Body of pancreas (tissue), 4 donors: Measurements from ENCODE around the gene MMP17. TPM values are rescaled to one million over a fixed set of nuclear protein-coding genes. Genes with fewer than 3 reads are reported as not detected.

ENCODE experiments used
- ATAC-seq: fragments of 150-250 bp; one replicate; pipeline ENCODE4 v1.9.1; 2016
- DNase-seq, 4 donors: peaks; one replicate each; pipeline ENCODE4 v3.0.0-alpha.2; 2019
- H3K27ac ChIP-seq, 4 donors: fragments of 200-600 bp; sonication (generic); 1 replicate in 3 of 4; 2 replicates in 1 of 4; pipeline versions ENCODE4 v1.5.1 to v1.6.1; 2016 to 2019; ENCODE audit warnings: mild to moderate bottlenecking in 1 of 4, mixed read lengths in 1 of 4, moderate library complexity in 1 of 4
- H3K27me3 ChIP-seq, 2 donors: fragments of 200-600 bp; sonication (generic); one replicate each; pipeline ENCODE4 v1.6.0; 2016; ENCODE audit warnings: mild to moderate bottlenecking in 1 of 2
- H3K36me3 ChIP-seq, 2 donors: fragments of 200-600 bp; sonication (generic); replicated peaks in 1 of 2; 2 replicates each; pipeline ENCODE4 v1.5.1; 2016; ENCODE audit warnings: low read depth in 2 of 2; ENCODE audit not compliant: insufficient read depth in 1 of 2
- H3K4me1 ChIP-seq: fragments of 200-600 bp; sonication (generic); one replicate; pipeline ENCODE4 v1.6.0; 2016
- H3K4me3 ChIP-seq, 2 donors: fragments of 200-600 bp; sonication (generic); 1 replicate in 1 of 2; 2 replicates in 1 of 2; pipeline ENCODE4 v1.5.1; 2016 to 2019
- H3K9me3 ChIP-seq, 3 donors: fragments of 200-600 bp; sonication (generic); 1 replicate in 2 of 3; 2 replicates in 1 of 3; pipeline ENCODE4 v1.5.1; 2016
- POLR2A ChIP-seq, 3 donors: fragments of 450-650 bp; IDR thresholded peaks; one replicate each; pipeline ENCODE4 v1.6.1; 2016; ENCODE audit warnings: antibody characterized with exemption in 3 of 3, mild to moderate bottlenecking in 2 of 3
- WGBS, 2 donors: methylation state at CpG; one replicate each; pipeline ENCODE4 v1.1.5; 2017; 5-methylcytosine and 5-hydroxymethylcytosine counted together
- intact Hi-C: fragments of 100-400 bp; cut with DNase I; formaldehyde crosslinking; loops from one replicate; pipeline ENCODE4 v1.15.1; 2023
- total RNA-seq, 2 donors: library from RNA; depleted of rRNA; stranded (reverse); fragments of >200 nt; gene quantifications; one replicate each; pipeline ENCODE4 v1.1.0, GENCODE V29; 2016
- TF ChIP-seq, protein P1 (sequence below), 7 experiments: fragments of 450-650 bp in 4 of 7; fragments of 200-600 bp in 3 of 7; sonication (generic) in 3 of 7; IDR thresholded peaks; one replicate each; pipeline ENCODE4 v1.5.1; 2016 to 2019; ENCODE audit warnings: antibody characterized with exemption in 7 of 7

The MMP17 gene
- total RNA-seq, 2 donors from 2014 or later, result 2.6 to 6.7 TPM

DNA sequence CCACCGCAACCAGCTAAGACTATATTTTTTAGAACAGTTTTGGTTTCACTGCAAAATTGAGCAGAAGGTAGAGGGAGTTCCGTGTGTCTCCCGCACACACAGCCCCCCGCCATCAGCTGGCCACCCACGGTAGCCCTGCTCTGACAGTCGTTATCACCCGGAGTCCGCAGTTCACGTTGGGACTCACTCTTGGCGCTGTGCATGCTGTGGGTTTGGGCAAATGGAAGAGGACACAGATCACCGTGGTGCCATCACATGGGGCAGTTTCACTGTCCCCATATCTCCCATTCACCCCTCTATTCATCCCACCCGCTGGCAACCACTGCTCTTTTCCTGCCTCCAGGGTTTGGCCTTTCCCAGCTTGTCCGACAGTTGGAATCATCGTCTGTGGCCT, 34.4 kb downstream of the MMP17 start:
- intact Hi-C loops, result no loop called here
- Histone ChIP-seq H3K4me3 (no peak overlapping the region), H3K27ac (no peak overlapping the region), H3K27me3 (no peaks in the 10 kb centered on the region), H3K9me3 (no peaks in the 10 kb centered on the region), H3K36me3 (no peaks in the 10 kb centered on the region), H3K4me1 (no peaks in the 10 kb centered on the region)
- no peak for TF ChIP-seq POLR2A (IDR thresholded peaks at IDR 0.05)
- TF ChIP-seq, protein P1, sequence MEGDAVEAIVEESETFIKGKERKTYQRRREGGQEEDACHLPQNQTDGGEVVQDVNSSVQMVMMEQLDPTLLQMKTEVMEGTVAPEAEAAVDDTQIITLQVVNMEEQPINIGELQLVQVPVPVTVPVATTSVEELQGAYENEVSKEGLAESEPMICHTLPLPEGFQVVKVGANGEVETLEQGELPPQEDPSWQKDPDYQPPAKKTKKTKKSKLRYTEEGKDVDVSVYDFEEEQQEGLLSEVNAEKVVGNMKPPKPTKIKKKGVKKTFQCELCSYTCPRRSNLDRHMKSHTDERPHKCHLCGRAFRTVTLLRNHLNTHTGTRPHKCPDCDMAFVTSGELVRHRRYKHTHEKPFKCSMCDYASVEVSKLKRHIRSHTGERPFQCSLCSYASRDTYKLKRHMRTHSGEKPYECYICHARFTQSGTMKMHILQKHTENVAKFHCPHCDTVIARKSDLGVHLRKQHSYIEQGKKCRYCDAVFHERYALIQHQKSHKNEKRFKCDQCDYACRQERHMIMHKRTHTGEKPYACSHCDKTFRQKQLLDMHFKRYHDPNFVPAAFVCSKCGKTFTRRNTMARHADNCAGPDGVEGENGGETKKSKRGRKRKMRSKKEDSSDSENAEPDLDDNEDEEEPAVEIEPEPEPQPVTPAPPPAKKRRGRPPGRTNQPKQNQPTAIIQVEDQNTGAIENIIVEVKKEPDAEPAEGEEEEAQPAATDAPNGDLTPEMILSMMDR (IDR thresholded peaks at IDR 0.05), result no peak
- 53 to 61% methylated on average over 14 of the region's 14 CpGs for WGBS, 2 donors
- ATAC-seq (no peak), DNase-seq (no peak)

DNA sequence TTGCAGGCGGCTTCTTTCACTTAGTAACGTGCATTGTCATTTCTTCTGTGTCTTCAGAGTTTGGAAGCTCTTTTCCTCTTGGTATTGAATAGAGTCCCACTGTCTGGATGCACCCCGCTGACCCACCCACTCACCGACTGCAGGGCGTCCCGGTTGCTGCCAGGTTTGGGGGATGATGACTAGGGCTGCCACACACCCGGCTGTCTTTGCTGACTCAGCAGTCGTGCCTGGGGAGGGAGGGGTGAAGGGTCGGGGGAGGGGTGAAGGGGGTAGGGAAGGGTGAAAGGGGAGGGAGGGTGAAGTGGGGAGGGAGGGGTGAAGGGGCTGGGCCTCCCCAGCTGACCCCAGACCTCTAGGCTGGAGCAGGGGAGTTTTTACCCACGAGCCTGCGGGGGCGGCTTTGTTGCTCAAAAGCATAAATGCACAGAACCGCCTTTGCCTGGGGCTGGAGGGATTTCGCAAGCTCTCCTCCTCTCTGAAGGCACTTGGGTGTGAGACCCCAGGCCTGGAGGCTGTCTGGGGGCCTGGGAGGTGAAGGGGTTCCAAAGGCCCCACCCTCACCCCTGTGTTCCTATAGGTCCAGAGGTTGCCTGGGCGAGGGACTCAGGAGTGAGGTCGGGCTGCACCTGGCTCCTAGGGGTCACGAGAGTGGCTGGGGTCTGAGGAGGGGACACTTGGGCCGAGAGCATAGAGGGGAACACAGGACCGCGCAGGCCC, 35.0 kb downstream of the MMP17 start:
- H3K4me3 ChIP-seq, result no peak overlapping the region
- DNase-seq, result no peak
- no peaks in the 10 kb centered on the region for H3K36me3 ChIP-seq
- 42 to 54% methylated on average over 13 to 19 of the region's 20 CpGs for WGBS, 2 donors
- intact Hi-C loops, result no loop called here
- H3K27ac ChIP-seq, result no peak overlapping the region
- TF ChIP-seq, protein P1 (IDR thresholded peaks at IDR 0.05), result no peak
- no peak for TF ChIP-seq POLR2A (IDR thresholded peaks at IDR 0.05)
- no peaks in the 10 kb centered on the region for H3K27me3 ChIP-seq
- H3K9me3 ChIP-seq, result no peaks in the 10 kb centered on the region
- H3K4me1 ChIP-seq, result no peaks in the 10 kb centered on the region
- no peak for ATAC-seq

DNA sequence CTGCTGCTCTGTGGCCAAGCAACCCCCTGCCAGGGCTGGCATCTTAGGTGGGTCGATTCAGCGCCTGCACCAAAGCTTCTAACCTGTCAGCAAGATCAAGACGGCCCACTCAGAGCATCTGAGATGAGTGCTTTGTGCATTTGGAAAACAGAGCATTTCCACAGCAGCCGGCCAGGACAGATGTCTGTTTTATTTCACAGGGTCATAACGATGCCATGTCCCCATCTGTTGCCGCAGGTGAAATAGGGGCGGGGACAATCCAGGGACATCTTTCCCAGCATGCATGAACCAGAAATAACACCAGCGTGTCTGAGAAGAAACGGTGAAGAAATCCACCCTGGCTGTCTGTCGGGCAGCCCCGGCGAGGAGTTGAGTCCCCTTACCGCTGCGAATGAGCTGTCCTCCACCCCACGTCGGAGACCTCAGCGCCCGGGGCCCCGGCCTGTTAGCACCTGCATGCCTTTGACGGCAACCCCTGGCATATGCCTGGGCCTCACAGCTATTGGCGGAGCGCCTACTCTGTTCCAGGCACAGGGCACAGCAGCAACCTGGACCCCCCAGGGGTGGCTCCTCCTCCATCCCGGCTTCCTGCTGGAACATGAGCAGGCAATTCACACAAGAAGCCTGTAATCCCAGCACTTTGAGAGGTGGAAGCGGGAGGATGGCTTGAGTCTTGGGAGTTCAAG, 35.7 kb downstream of the MMP17 start:
- TF ChIP-seq, protein P1 (IDR thresholded peaks at IDR 0.05), result no peak
- no peak for TF ChIP-seq POLR2A (IDR thresholded peaks at IDR 0.05)
- intact Hi-C loops, result no loop called here
- Histone ChIP-seq H3K27me3 (no peaks in the 10 kb centered on the region), H3K4me1 (no peaks in the 10 kb centered on the region), H3K9me3 (no peaks in the 10 kb centered on the region), H3K27ac (no peak overlapping the region), H3K4me3 (no peak overlapping the region), H3K36me3 (no peaks in the 10 kb centered on the region)
- DNase-seq (no peak), ATAC-seq (no peak)
- WGBS, 2 donors, result 60 to 65% methylated on average over 14 to 23 of the region's 24 CpGs

DNA sequence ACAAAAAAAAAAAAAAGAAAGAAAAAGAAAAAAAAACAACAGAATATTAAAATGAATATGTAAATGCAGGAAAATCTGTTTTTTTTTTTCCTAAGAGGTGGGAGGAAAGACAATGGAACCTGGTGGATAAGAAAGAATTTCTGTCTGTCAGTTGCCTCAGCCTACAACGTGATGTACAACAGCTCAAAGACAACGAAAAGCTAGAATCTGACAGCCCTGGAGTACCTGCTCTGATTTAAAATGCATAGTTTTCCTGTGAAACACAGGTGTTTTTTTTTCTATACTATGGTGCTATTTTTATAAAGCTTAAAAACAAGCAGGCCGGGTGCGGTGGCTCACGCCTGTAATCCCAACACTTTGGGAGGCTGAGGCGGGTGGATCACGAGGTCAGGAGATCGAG, 36.3 kb downstream of the MMP17 start:
- Histone ChIP-seq H3K27me3 (no peaks in the 10 kb centered on the region), H3K4me1 (no peaks in the 10 kb centered on the region), H3K9me3 (no peaks in the 10 kb centered on the region), H3K4me3 (no peak overlapping the region), H3K27ac (no peak overlapping the region), H3K36me3 (no peaks in the 10 kb centered on the region)
- no peak for DNase-seq
- no peak for ATAC-seq
- intact Hi-C loops, result no loop called here
- TF ChIP-seq, protein P1 (IDR thresholded peaks at IDR 0.05), result no peak
- TF ChIP-seq POLR2A (IDR thresholded peaks at IDR 0.05), result no peak
- 80 to 83% methylated on average over 8 of the region's 8 CpGs for WGBS, 2 donors
